HG03565 (cell line): Measurements from ENCODE around the gene IDS.
"Not testable (repeated sequence)": the region's sequence is repeated elsewhere in the genome, so short reads cannot be mapped to it uniquely, and the experiment has no call there.

Source experiments
- ATAC-seq: cut with Tn5 transposase; IDR thresholded peaks from one replicate; pipeline ENCODE4 v1.9.1; 2021; ENCODE audit warnings: mild to moderate bottlenecking, moderate library complexity; ENCODE audit not compliant: unreplicated experiment

IDS gene

GRCh38 chrX:149499766-149500165 lies 5.3 kb downstream of the IDS start:
- ATAC-seq, result no peak

- ATAC-seq, result no peak
Observed at GRCh38 chrX:149498767-149499166, 6.3 kb downstream of the IDS start.

- ATAC-seq, result no peak
Observed at GRCh38 chrX:149497626-149498025, 7.5 kb downstream of the IDS start.

GRCh38 chrX:149497054-149497453 lies 8.1 kb downstream of the IDS start:
- no peak for ATAC-seq

- no peak for ATAC-seq
Observed at GRCh38 chrX:149495573-149496071, 9.5 kb downstream of the IDS start.

GRCh38 chrX:149494844-149495565 lies 10.1 kb downstream of the IDS start:
- ATAC-seq, result no peak

- no peak for ATAC-seq
Observed at GRCh38 chrX:149493567-149494562, 11.2 kb downstream of the IDS start.

GRCh38 chrX:149491812-149492211 lies 13.3 kb downstream of the IDS start:
- ATAC-seq, result no peak

GRCh38 chrX:149490100-149490499 lies 15.0 kb downstream of the IDS start:
- ATAC-seq, result no peak

- not testable (repeated sequence) for ATAC-seq
Observed at GRCh38 chrX:149488411-149489052, 16.6 kb downstream of the IDS start.

GRCh38 chrX:149488008-149488407 lies 17.1 kb downstream of the IDS start:
- not testable (repeated sequence) for ATAC-seq

GRCh38 chrX:149487292-149487691 lies 17.8 kb downstream of the IDS start:
- no peak for ATAC-seq

GRCh38 chrX:149476513-149476912 lies 28.6 kb downstream of the IDS start:
- ATAC-seq, result peak; percentile 76

- ATAC-seq, result no peak
Observed at GRCh38 chrX:149473966-149474365, 31.1 kb downstream of the IDS start.

GRCh38 chrX:149473092-149473491 lies 32.0 kb downstream of the IDS start:
- ATAC-seq, result no peak

GRCh38 chrX:149472625-149473024 lies 32.5 kb downstream of the IDS start:
- ATAC-seq, result no peak

GRCh38 chrX:149471397-149471796 lies 33.7 kb downstream of the IDS start:
- ATAC-seq, result no peak

GRCh38 chrX:149470955-149471354 lies 34.2 kb downstream of the IDS start:
- peak; percentile 91 for ATAC-seq

GRCh38 chrX:149469406-149469805 lies 35.7 kb downstream of the IDS start:
- ATAC-seq, result no peak

- ATAC-seq, result no peak
Observed at GRCh38 chrX:149467920-149468319, 37.2 kb downstream of the IDS start.

GRCh38 chrX:149467461-149467860 lies 37.6 kb downstream of the IDS start:
- no peak for ATAC-seq
